DND-41 (cell line): ENCODE results near the gene ADGRD2.

Experiments
- EZH2 ChIP-seq: IDR thresholded peaks from 3 replicates; pipeline ENCODE4 v1.6.1; 2012; ENCODE audit warnings: borderline replicate concordance, low read depth, mild to moderate bottlenecking, moderate library complexity, low read length, inconsistent platforms; ENCODE audit not compliant: severe bottlenecking
- TF ChIP-seq, protein P1 (sequence below): IDR thresholded peaks from 2 replicates; pipeline ENCODE4 v1.5.1; 2012; ENCODE audit warnings: borderline replicate concordance, low read length, moderate library complexity, mild to moderate bottlenecking; ENCODE audit not compliant: poor library complexity, severe bottlenecking; ENCODE audit errors: extremely low read depth

DNA sequence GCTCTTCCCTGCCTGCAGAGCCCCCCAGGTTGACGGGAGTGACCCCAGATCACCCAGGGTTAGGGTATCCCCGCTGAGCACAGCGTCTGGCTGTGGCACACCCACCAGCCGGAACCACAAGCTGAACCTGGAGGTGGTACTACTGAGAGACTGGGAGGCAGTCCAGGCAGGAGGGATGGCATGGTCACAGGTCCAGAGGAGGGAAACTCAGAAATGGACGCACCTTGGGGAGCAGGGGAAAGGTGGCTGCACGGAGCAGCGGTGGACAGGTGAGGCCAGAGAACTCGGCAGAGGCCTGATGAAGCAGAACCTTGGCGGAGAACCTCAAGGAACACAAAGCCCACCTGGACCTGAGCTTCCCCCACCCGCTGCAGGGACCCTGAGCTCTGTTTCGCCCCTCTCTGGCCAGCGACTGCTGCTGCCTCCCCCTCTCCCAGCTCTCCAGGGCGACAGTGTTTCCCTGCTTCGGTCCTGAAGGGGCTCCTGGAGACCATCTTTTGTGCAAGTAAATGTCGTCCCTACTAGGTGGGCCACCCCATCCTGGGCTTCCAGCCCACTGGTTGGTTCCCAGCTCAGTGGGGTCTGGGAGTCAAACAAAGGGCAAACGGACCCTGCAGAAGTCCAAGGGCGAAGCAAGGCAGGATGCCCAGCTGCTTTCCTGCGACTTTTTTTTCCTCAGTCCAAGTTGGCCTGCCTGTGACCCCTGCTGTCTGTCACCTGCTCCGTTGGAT, 845 bp downstream of the ADGRD2 start:
- TF ChIP-seq, protein P1, sequence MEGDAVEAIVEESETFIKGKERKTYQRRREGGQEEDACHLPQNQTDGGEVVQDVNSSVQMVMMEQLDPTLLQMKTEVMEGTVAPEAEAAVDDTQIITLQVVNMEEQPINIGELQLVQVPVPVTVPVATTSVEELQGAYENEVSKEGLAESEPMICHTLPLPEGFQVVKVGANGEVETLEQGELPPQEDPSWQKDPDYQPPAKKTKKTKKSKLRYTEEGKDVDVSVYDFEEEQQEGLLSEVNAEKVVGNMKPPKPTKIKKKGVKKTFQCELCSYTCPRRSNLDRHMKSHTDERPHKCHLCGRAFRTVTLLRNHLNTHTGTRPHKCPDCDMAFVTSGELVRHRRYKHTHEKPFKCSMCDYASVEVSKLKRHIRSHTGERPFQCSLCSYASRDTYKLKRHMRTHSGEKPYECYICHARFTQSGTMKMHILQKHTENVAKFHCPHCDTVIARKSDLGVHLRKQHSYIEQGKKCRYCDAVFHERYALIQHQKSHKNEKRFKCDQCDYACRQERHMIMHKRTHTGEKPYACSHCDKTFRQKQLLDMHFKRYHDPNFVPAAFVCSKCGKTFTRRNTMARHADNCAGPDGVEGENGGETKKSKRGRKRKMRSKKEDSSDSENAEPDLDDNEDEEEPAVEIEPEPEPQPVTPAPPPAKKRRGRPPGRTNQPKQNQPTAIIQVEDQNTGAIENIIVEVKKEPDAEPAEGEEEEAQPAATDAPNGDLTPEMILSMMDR: no peak
- TF ChIP-seq EZH2: no peak
